GM12864 (cell line): Measurements from ENCODE around the gene LRRC3.

Experiments
- DNase-seq: peaks from one replicate; pipeline ENCODE4 v3.0.0-alpha.2; 2011; ENCODE audit warnings: low read depth
- H3K4me3 ChIP-seq: 2 replicates; pipeline ENCODE4 v1.5.1; 2011; ENCODE audit warnings: mild to moderate bottlenecking, low read depth, low read length, control low read depth
- CTCF ChIP-seq: IDR thresholded peaks from 2 replicates; pipeline ENCODE4 v1.5.1; 2011; ENCODE audit warnings: low read depth, mild to moderate bottlenecking, moderate library complexity, low read length, control low read depth, inconsistent platforms; ENCODE audit errors: missing control alignments

Gene LRRC3

GRCh38 chr21:44454747-44455523, at the start of gene LRRC3:
Gene LRRC3 (plus strand): TSS chr21:44455510. CDS start chr21:44456645, 1,135 bp downstream.
- no peak for TF ChIP-seq CTCF
- H3K4me3 ChIP-seq, result peak within 1 kb of the TSS; percentile 59
- DNase-seq, result peak; percentile 48

- no peak for TF ChIP-seq CTCF
- H3K4me3 ChIP-seq, result no peak overlapping the region
- DNase-seq, result no peak
Observed at GRCh38 chr21:44405948-44406872, 49.1 kb upstream of the LRRC3 start.

GRCh38 chr21:44406953-44407352, 48.4 kb upstream of the LRRC3 start:
- no peak overlapping the region for H3K4me3 ChIP-seq
- no peak for TF ChIP-seq CTCF

GRCh38 chr21:44407493-44407892, 47.8 kb upstream of the LRRC3 start:
- TF ChIP-seq CTCF, result no peak

More at GRCh38 chr21:44406953-44407352, 48.4 kb upstream of the LRRC3 start:
- DNase-seq, result no peak

GRCh38 chr21:44408226-44408625, 47.1 kb upstream of the LRRC3 start:
- no peak for TF ChIP-seq CTCF
- H3K4me3 ChIP-seq, result no peak overlapping the region
- DNase-seq, result no peak

More at GRCh38 chr21:44407493-44407892, 47.8 kb upstream of the LRRC3 start:
- H3K4me3 ChIP-seq, result no peak overlapping the region
- DNase-seq, result no peak

GRCh38 chr21:44413566-44414290, 41.6 kb upstream of the LRRC3 start:
- no peak for DNase-seq
- no peak for TF ChIP-seq CTCF
- no peak overlapping the region for H3K4me3 ChIP-seq
